ENCODE measurements around the gene DLL1.

- no peak for TF ChIP-seq POLR2A (IDR thresholded peaks at IDR 0.05)
- TF ChIP-seq CTCF (IDR thresholded peaks at IDR 0.05): no peak
- TF ChIP-seq POLR2AphosphoS5 (IDR thresholded peaks at IDR 0.05): no peak
These were observed 20.8 kb upstream of the DLL1 start for GRCh38 chr6:170311696-170312095.

All from breast epithelium (tissue), 3 donors.